ENCODE results near the gene CNN2.
A peak's percentile ranks its signal among the peaks of the same experiment; 100 is the strongest.

The CNN2 gene
- long read RNA-seq, transcript CNN2-206 (1 exons, 2,266 nt), result minor isoform, 22 of 1,540 reads
- long read RNA-seq, transcript CNN2-201 (7 exons, 2,179 nt), result major isoform, 1,341 of 1,540 reads
- long read RNA-seq, transcript CNN2-207 (7 exons, 2,109 nt), result minor isoform, 13 of 1,540 reads
- long read RNA-seq, transcript CNN2-202 (6 exons, 2,033 nt), result minor isoform, 69 of 1,540 reads
- long read RNA-seq, partial matches to known transcripts, result 41 of 1,540 reads
- long read RNA-seq, other reads (novel, unspliced or antisense), result 46 of 1,540 reads

DNA sequence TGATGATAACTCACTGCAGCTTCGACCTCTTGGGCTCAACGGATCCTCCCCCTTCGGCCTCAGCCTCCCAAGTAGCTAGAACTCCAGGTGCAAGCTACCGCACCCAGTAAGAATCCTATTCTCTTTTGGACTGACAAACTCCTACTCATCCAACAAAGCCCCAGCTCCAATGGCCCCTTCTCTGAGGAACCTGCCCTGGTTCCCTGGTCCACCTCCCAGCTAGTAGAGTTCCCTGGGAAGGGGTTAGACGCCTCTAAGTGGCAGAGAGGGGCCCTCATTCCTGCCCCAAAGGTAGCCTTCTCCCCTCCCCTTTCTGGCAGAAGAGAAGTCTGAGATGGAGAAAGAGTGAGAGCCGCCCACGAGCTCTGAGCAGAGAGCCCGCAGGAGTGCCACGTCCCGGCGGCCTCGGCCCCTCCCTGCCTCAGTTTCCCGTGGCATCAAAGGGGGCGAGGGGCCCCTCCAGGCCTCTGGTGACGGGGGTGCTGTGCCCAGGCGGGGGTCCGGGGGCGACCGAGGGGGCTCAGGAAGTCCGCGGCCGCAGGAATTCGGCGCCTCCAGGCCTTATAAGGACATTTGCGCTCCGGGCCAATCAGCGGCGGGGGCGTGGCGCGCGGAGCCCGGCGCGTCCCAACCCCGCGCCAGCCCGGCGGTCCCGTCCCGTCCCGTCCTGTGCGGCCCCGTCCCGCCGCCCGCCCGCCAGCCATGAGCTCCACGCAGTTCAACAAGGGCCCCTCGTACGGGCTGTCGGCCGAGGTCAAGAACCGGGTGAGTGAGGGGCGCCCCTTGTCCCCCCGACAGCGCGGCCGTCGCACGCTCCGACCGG is at the start of gene CNN2:
TSS of gene CNN2 (plus strand) at position 649 of the 823 bp plus-strand sequence. CDS start at position 703, 54 bp downstream.
- H3K4me3 ChIP-seq (replicated peaks; ENCODE audit: insufficient read depth, low read length), result peak within 1 kb of the TSS; percentile 75
- H3K27me3 ChIP-seq (ENCODE audit: insufficient read depth, poor library complexity, severe bottlenecking), result no peaks in the 10 kb centered on the region
- DNase-seq (ENCODE audit: low read depth in 1 of 2, low spot score in 1 of 2), result peak in 1 of 2 experiments; percentile 72
- TF ChIP-seq POLR2AphosphoS5 (IDR thresholded peaks at IDR 0.05; ENCODE audit: low read depth) (no peak), SPI1 (IDR thresholded peaks at IDR 0.05; ENCODE audit: borderline replicate concordance, low read depth) (no peak), GABPA (IDR thresholded peaks at IDR 0.05; ENCODE audit: low read depth) (no peak), REST (IDR thresholded peaks at IDR 0.05; ENCODE audit: insufficient replicate concordance, low read depth) (no peak)
- TF ChIP-seq, protein P1, sequence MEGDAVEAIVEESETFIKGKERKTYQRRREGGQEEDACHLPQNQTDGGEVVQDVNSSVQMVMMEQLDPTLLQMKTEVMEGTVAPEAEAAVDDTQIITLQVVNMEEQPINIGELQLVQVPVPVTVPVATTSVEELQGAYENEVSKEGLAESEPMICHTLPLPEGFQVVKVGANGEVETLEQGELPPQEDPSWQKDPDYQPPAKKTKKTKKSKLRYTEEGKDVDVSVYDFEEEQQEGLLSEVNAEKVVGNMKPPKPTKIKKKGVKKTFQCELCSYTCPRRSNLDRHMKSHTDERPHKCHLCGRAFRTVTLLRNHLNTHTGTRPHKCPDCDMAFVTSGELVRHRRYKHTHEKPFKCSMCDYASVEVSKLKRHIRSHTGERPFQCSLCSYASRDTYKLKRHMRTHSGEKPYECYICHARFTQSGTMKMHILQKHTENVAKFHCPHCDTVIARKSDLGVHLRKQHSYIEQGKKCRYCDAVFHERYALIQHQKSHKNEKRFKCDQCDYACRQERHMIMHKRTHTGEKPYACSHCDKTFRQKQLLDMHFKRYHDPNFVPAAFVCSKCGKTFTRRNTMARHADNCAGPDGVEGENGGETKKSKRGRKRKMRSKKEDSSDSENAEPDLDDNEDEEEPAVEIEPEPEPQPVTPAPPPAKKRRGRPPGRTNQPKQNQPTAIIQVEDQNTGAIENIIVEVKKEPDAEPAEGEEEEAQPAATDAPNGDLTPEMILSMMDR (IDR thresholded peaks at IDR 0.05; ENCODE audit: insufficient read depth, low read length), result no peak
- peak within 1 kb of the TSS; percentile 96 for H3K27ac ChIP-seq (replicated peaks)

DNA sequence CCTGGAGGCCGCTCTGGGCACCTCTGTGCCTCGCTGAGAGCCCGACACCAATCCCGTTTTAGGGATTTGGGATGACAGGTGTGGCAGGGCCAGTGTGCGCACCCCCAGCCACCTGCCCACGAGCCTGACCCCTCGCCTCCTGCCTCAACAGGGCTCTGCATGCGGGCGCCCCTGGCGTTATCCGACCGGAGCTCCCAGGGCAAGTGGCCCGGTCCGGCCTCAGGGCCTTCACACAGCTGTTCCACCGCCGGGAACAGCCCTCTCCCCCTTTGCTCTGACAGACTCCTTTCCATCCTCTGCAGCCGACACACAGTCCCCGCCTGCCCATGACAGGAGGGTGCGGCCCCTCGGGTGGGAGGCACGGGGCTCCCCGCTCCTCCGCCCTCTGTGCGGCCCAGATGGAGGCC is 49.3 kb upstream of the CNN2 start:
- no peak for DNase-seq (ENCODE audit: low read depth in 1 of 2, low spot score in 1 of 2)
- Histone ChIP-seq H3K27me3 (ENCODE audit: insufficient read depth, poor library complexity, severe bottlenecking) (no peaks in the 10 kb centered on the region), H3K4me3 (replicated peaks; ENCODE audit: insufficient read depth, low read length) (no peak overlapping the region), H3K27ac (replicated peaks) (no peak overlapping the region)
- TF ChIP-seq GABPA (IDR thresholded peaks at IDR 0.05; ENCODE audit: low read depth) (no peak), REST (IDR thresholded peaks at IDR 0.05; ENCODE audit: insufficient replicate concordance, low read depth) (no peak), POLR2AphosphoS5 (IDR thresholded peaks at IDR 0.05; ENCODE audit: low read depth) (no peak), SPI1 (IDR thresholded peaks at IDR 0.05; ENCODE audit: borderline replicate concordance, low read depth) (no peak)
- TF ChIP-seq, protein P1 (IDR thresholded peaks at IDR 0.05; ENCODE audit: insufficient read depth, low read length), result no peak

DNA sequence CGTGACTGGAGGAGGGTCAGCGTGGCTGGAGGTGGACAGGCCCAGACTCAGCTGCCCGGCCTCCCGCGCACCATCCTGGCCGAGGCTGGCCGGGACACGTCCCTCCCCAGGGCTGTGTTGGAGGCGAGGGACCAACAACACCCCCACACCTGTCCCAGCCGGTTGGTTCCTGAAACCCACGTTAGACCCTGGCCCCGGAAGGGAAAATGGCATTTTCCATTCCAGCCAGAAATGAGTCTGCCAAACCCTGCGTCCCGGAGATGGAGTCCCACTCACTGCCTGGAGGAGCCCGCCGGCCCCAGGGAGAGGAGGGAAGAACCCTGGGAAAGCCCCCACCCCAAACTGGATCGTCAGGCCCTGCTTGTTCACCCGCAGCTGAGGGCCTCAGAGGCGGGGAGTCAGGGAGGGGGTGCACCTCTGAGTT is 47.1 kb upstream of the CNN2 start:
- TF ChIP-seq REST (IDR thresholded peaks at IDR 0.05; ENCODE audit: insufficient replicate concordance, low read depth), result no peak
- TF ChIP-seq, protein P1 (IDR thresholded peaks at IDR 0.05; ENCODE audit: insufficient read depth, low read length), result no peak
- TF ChIP-seq SPI1 (IDR thresholded peaks at IDR 0.05; ENCODE audit: borderline replicate concordance, low read depth), result no peak
- TF ChIP-seq GABPA (IDR thresholded peaks at IDR 0.05; ENCODE audit: low read depth), result no peak
- no peak for TF ChIP-seq POLR2AphosphoS5 (IDR thresholded peaks at IDR 0.05; ENCODE audit: low read depth)
- DNase-seq (ENCODE audit: low read depth in 1 of 2, low spot score in 1 of 2), result no peak
- Histone ChIP-seq H3K4me3 (replicated peaks; ENCODE audit: insufficient read depth, low read length) (no peak overlapping the region), H3K27me3 (ENCODE audit: insufficient read depth, poor library complexity, severe bottlenecking) (no peaks in the 10 kb centered on the region), H3K27ac (replicated peaks) (no peak overlapping the region)

Data from HL-60 (cell line).